HepG2 (cell line): ENCODE data around the gene OXLD1. TPM values are rescaled to one million over a fixed set of nuclear protein-coding genes. Genes with fewer than 3 reads are reported as not detected.
A peak's percentile ranks its signal among the peaks of the same experiment; 100 is the strongest.

Experiments
- BRD4 ChIP-seq: sonication (generic); formaldehyde crosslinking; IDR thresholded peaks from 2 replicates; pipeline ENCODE4 v1.4.0; 2020; ENCODE audit warnings: missing genetic modification reagents
- DR1 ChIP-seq: sonication (generic); formaldehyde crosslinking; IDR thresholded peaks from 2 replicates; pipeline ENCODE4 v1.8.0; 2021; ENCODE audit warnings: mild to moderate bottlenecking, missing genetic modification reagents, inconsistent platforms
- EEA1 ChIP-seq: sonication (generic); formaldehyde crosslinking; IDR thresholded peaks from 2 replicates; pipeline ENCODE4 v1.5.1; 2020; ENCODE audit warnings: mild to moderate bottlenecking, missing genetic modification reagents, borderline replicate concordance
- EED ChIP-seq: sonication (generic); formaldehyde crosslinking; IDR thresholded peaks from 2 replicates; pipeline ENCODE4 v1.5.0; 2020; ENCODE audit warnings: mild to moderate bottlenecking, missing genetic modification reagents
- ELF1 ChIP-seq: sonication (generic); formaldehyde crosslinking; IDR thresholded peaks from 2 replicates; pipeline ENCODE4 v1.4.0; 2020; ENCODE audit warnings: missing genetic modification reagents
- HNF4G ChIP-seq, 2 experiments: sonication (generic) in 1 of 2; formaldehyde crosslinking in 1 of 2; IDR thresholded peaks; 2 replicates each; pipeline versions ENCODE4 v1.4.0 to v1.6.1; 2011 to 2020; ENCODE audit warnings: borderline replicate concordance in 2 of 2, low read depth in 2 of 2, mild to moderate bottlenecking in 2 of 2, low read length in 1 of 2, missing genetic modification reagents in 1 of 2, moderate library complexity in 1 of 2
- SMARCE1 ChIP-seq: fragments of 450-650 bp; IDR thresholded peaks from 2 replicates; pipeline ENCODE4 v1.6.1; 2017; ENCODE audit warnings: borderline replicate concordance
- SP5 ChIP-seq: IDR thresholded peaks from 2 replicates; pipeline ENCODE4 v1.6.1; 2016; ENCODE audit warnings: low read depth, borderline replicate concordance
- SPEN ChIP-seq: sonication (generic); formaldehyde crosslinking; IDR thresholded peaks from 2 replicates; pipeline ENCODE4 v1.5.1; 2020; ENCODE audit warnings: low read depth, mild to moderate bottlenecking, missing genetic modification reagents
- TSC22D2 ChIP-seq: sonication (generic); formaldehyde crosslinking; IDR thresholded peaks from 2 replicates; pipeline ENCODE4 v1.5.1; 2020; ENCODE audit warnings: missing genetic modification reagents, mild to moderate bottlenecking, borderline replicate concordance
- ZFP36L1 ChIP-seq: sonication (generic); formaldehyde crosslinking; IDR thresholded peaks from 2 replicates; pipeline ENCODE4 v1.8.0; 2022; ENCODE audit warnings: mild to moderate bottlenecking, missing genetic modification reagents, moderate library complexity
- ZFP37 ChIP-seq: sonication (generic); formaldehyde crosslinking; IDR thresholded peaks from 2 replicates; pipeline ENCODE4 v1.4.0; 2020; ENCODE audit warnings: missing genetic modification reagents, borderline replicate concordance
- ZNF17 ChIP-seq: sonication (generic); formaldehyde crosslinking; IDR thresholded peaks from 2 replicates; pipeline ENCODE4 v1.5.0; 2020; ENCODE audit warnings: mild to moderate bottlenecking, missing genetic modification reagents
- ZNF33B ChIP-seq: sonication (generic); formaldehyde crosslinking; IDR thresholded peaks from 2 replicates; pipeline ENCODE4 v1.5.1; 2020; ENCODE audit warnings: mild to moderate bottlenecking, missing genetic modification reagents
- ZNF354B ChIP-seq: sonication (generic); formaldehyde crosslinking; IDR thresholded peaks from 2 replicates; pipeline ENCODE4 v1.8.0; 2022; ENCODE audit warnings: mild to moderate bottlenecking, missing genetic modification reagents
- polyA plus RNA-seq, 8 experiments: library from polyadenylated mRNA; depleted of rRNA in 3 of 8; stranded (reverse) in 7 of 8; unstranded in 1 of 8; fragments of >200 nt; fragmentation: Illumina TruSeq in 4 of 8; extraction: Trizol in 4 of 8; gene quantifications; 2 replicates each; pipeline versions ENCODE4 v1.2.1 to v1.2.3, GENCODE V29; 2011 to 2016; ENCODE audit warnings: low read depth in 4 of 8, missing spikeins in 1 of 8, mixed read lengths in 1 of 8; ENCODE audit not compliant: insufficient read depth in 1 of 8
- total RNA-seq, 5 experiments: library from RNA; depleted of rRNA; stranded (reverse); fragments of >200 nt; fragmentation: Illumina TruSeq; extraction: Trizol; gene quantifications; 2 replicates each; pipeline ENCODE4 v1.2.3, GENCODE V29; 2016; ENCODE audit warnings: low read depth in 1 of 5
- TF ChIP-seq, protein P1 (sequence below): sonication (generic); formaldehyde crosslinking; IDR thresholded peaks from 2 replicates; pipeline ENCODE4 v1.5.1; 2020; ENCODE audit warnings: missing genetic modification reagents, mild to moderate bottlenecking, borderline replicate concordance
- TF ChIP-seq, protein P2 (sequence below): sonication (generic); formaldehyde crosslinking; IDR thresholded peaks from 2 replicates; pipeline ENCODE4 v1.5.0; 2020; ENCODE audit warnings: missing genetic modification reagents, mild to moderate bottlenecking, borderline replicate concordance
- TF ChIP-seq, protein P3 (sequence below), 2 experiments: sonication (generic) in 1 of 2; formaldehyde crosslinking in 1 of 2; IDR thresholded peaks; 2 replicates each; pipeline versions ENCODE4 v1.4.0 to v1.6.1; 2016 to 2020; ENCODE audit warnings: borderline replicate concordance in 1 of 2, low read depth in 1 of 2, mild to moderate bottlenecking in 1 of 2, missing genetic modification reagents in 1 of 2
- TF ChIP-seq, protein P4 (sequence below): sonication (generic); formaldehyde crosslinking; IDR thresholded peaks from 2 replicates; pipeline ENCODE4 v1.8.0; 2022; ENCODE audit warnings: missing genetic modification reagents, mild to moderate bottlenecking, inconsistent platforms, borderline replicate concordance

OXLD1 gene
- total and polyA plus RNA-seq, 2 of the 13 experiments (the other 11 are each of a cell fraction or from before 2014, with no cell fraction given): 27.1 to 37.5 TPM

DNA sequence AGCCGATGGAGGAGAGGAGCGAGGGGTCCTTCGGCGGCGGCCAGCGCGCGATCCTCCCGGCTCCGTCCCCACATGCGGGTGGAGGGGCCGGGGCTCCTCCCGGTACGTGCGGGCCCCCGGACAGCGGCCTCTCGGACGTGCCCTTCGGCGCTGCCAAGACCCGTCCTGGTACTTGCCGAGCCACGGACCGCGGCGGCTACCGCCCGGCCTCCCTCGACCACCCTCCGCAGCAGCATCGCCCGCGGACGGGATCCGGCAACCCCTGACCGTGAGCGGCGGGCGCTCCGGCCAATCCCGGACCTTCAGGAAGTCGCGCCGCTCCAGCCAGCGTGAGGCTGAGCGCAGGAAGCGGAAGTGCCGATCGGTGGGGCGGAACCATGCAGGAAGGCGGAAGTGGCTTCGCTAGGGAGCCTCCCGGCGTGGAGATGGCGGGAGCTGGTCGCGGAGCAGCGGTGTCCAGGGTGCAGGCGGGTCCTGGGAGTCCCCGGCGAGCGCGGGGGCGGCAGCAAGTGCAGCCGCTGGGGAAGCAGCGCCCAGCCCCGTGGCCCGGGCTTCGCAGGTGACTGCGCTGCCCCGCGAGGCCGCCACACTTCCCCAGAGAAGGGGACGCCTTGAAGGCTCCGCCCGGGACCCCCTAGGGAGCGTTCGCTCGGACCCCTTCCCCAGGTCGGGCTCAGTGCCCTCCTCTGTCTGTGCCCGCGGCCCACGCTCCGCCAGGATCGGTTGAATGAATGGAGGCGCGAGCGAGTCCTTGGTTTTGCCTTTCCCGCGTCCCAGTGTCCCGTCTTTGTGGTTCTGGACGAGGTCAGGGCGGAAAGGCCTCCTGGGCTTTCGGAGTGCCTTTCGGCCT, at the start of gene OXLD1, which contains the start of gene CCDC137 (continued):
- TF ChIP-seq TSC22D2 (peak; percentile 41; the same call in 1 of the 2 replicates), SPEN (CRISPR knock-in tag) (peak; percentile 95), ZFP36L1 (CRISPR knock-in tag) (peak; percentile 86; the same call in 1 of the 2 replicates), ZNF33B (CRISPR knock-in tag) (peak; percentile 84), ELF1 (CRISPR knock-in tag) (peak; percentile 99), SMARCE1 (no peak), EEA1 (CRISPR knock-in tag) (peak; percentile 61; the same call in 1 of the 2 replicates), DR1 (peak; percentile 76), SP5 (peak; percentile 15; the same call in 1 of the 2 replicates), HNF4G (IDR thresholded peaks at IDR 0.05; ENCODE audit: borderline replicate concordance, low read depth, low read length) (0 out of 2 replicates have a peak, but pooled peaks have one; percentile 4), HNF4G (CRISPR knock-in tag; IDR thresholded peaks at IDR 0.05; ENCODE audit: borderline replicate concordance, low read depth) (no peak), BRD4 (peak; percentile 88), ZFP37 (CRISPR knock-in tag) (peak; percentile 76; the same call in 1 of the 2 replicates), ZNF17 (0 out of 2 replicates have a peak, but pooled peaks have one; percentile 78), ZNF354B (peak; percentile 57; the same call in 1 of the 2 replicates), EED (peak; percentile 82)
- TF ChIP-seq, protein P1, sequence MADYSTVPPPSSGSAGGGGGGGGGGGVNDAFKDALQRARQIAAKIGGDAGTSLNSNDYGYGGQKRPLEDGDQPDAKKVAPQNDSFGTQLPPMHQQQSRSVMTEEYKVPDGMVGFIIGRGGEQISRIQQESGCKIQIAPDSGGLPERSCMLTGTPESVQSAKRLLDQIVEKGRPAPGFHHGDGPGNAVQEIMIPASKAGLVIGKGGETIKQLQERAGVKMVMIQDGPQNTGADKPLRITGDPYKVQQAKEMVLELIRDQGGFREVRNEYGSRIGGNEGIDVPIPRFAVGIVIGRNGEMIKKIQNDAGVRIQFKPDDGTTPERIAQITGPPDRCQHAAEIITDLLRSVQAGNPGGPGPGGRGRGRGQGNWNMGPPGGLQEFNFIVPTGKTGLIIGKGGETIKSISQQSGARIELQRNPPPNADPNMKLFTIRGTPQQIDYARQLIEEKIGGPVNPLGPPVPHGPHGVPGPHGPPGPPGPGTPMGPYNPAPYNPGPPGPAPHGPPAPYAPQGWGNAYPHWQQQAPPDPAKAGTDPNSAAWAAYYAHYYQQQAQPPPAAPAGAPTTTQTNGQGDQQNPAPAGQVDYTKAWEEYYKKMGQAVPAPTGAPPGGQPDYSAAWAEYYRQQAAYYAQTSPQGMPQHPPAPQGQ (CRISPR knock-in tag): peak; percentile 79; the same call in 1 of the 2 replicates
- TF ChIP-seq, protein P2, sequence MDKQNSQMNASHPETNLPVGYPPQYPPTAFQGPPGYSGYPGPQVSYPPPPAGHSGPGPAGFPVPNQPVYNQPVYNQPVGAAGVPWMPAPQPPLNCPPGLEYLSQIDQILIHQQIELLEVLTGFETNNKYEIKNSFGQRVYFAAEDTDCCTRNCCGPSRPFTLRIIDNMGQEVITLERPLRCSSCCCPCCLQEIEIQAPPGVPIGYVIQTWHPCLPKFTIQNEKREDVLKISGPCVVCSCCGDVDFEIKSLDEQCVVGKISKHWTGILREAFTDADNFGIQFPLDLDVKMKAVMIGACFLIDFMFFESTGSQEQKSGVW (CRISPR knock-in tag): 0 out of 2 replicates have a peak, but pooled peaks have one; percentile 22
- TF ChIP-seq, protein P3, sequence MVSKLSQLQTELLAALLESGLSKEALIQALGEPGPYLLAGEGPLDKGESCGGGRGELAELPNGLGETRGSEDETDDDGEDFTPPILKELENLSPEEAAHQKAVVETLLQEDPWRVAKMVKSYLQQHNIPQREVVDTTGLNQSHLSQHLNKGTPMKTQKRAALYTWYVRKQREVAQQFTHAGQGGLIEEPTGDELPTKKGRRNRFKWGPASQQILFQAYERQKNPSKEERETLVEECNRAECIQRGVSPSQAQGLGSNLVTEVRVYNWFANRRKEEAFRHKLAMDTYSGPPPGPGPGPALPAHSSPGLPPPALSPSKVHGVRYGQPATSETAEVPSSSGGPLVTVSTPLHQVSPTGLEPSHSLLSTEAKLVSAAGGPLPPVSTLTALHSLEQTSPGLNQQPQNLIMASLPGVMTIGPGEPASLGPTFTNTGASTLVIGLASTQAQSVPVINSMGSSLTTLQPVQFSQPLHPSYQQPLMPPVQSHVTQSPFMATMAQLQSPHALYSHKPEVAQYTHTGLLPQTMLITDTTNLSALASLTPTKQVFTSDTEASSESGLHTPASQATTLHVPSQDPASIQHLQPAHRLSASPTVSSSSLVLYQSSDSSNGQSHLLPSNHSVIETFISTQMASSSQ (IDR thresholded peaks at IDR 0.05; ENCODE audit: low read depth): no peak
- TF ChIP-seq, protein P3 (CRISPR knock-in tag; IDR thresholded peaks at IDR 0.05; ENCODE audit: borderline replicate concordance): peak; percentile 53; the same call in 1 of the 2 replicates
- TF ChIP-seq, protein P4, sequence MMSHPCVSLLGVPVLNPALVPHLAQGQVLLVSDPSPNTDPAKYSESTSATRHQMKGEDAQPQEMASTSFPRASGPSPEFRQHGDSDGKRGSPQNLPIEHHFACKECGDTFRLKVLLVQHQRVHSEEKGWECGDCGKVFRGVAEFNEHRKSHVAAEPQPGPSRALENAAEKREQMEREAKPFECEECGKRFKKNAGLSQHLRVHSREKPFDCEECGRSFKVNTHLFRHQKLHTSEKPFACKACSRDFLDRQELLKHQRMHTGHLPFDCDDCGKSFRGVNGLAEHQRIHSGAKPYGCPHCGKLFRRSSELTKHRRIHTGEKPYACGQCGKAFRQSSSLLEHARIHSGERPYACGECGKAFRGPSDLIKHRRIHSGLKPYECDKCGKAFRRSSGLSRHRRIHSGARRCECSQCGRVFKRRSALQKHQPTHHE (CRISPR knock-in tag): no peak
